Neural progenitor cell (in vitro differentiated cells): Measurements from ENCODE around the gene VPS33B. TPM values are rescaled to one million over a fixed set of nuclear protein-coding genes. Genes with fewer than 3 reads are reported as not detected.

Experiments used
- DNase-seq: peaks from one replicate; pipeline ENCODE4 v3.0.0-alpha.2; 2016; ENCODE audit warnings: low spot score
- H2AFZ ChIP-seq: fragments of 200-600 bp; sonication (generic); replicated peaks from 2 replicates; pipeline ENCODE4 v1.6.1; 2016; ENCODE audit warnings: antibody characterized with exemption
- H3F3A ChIP-seq: fragments of 200-600 bp; sonication (generic); 2 replicates; pipeline ENCODE4 v1.6.1; 2016; ENCODE audit warnings: antibody characterized with exemption, low read depth
- H3K27ac ChIP-seq: fragments of 200-600 bp; sonication (generic); 2 replicates; pipeline ENCODE4 v1.5.1; 2016; ENCODE audit warnings: mild to moderate bottlenecking
- H3K27me3 ChIP-seq: fragments of 200-600 bp; sonication (generic); 2 replicates; pipeline ENCODE4 v1.6.1; 2016; ENCODE audit warnings: mild to moderate bottlenecking, moderate library complexity
- H3K36me3 ChIP-seq: fragments of 200-600 bp; sonication (generic); 2 replicates; pipeline ENCODE4 v1.5.1; 2016
- H3K4me1 ChIP-seq: fragments of 200-600 bp; sonication (generic); 2 replicates; pipeline ENCODE4 v1.6.1; 2016; ENCODE audit warnings: mixed run types
- H3K4me2 ChIP-seq: fragments of 200-600 bp; sonication (generic); 2 replicates; pipeline ENCODE4 v1.6.1; 2016
- H3K4me3 ChIP-seq: fragments of 200-600 bp; sonication (generic); 2 replicates; pipeline ENCODE4 v1.5.1; 2016
- H3K79me2 ChIP-seq: fragments of 200-600 bp; sonication (generic); 2 replicates; pipeline ENCODE4 v1.6.1; 2016; ENCODE audit warnings: low read depth
- H3K9ac ChIP-seq: fragments of 200-600 bp; sonication (generic); 2 replicates; pipeline ENCODE4 v1.6.1; 2016
- H3K9me3 ChIP-seq: fragments of 200-600 bp; sonication (generic); 2 replicates; pipeline ENCODE4 v1.5.1; 2016; ENCODE audit warnings: low read depth
- H4K20me1 ChIP-seq: fragments of 200-600 bp; sonication (generic); 2 replicates; pipeline ENCODE4 v1.6.1; 2016; ENCODE audit warnings: low read depth
- H3K27ac Mint-ChIP-seq: 3 replicates; pipeline ENCODE4 v1.8.0; 2021; ENCODE audit warnings: mixed read lengths
- H3K27me3 Mint-ChIP-seq: 2 replicates; pipeline ENCODE4 v1.8.0; 2022; ENCODE audit warnings: low read depth, mild to moderate bottlenecking, inconsistent platforms, moderate library complexity, mixed read lengths; ENCODE audit not compliant: insufficient read depth
- H3K36me3 Mint-ChIP-seq: 3 replicates; pipeline ENCODE4 v1.8.0; 2021; ENCODE audit warnings: mixed read lengths
- H3K4me1 Mint-ChIP-seq: 3 replicates; pipeline ENCODE4 v1.8.0; 2021; ENCODE audit warnings: mixed read lengths
- H3K4me3 Mint-ChIP-seq: 3 replicates; pipeline ENCODE4 v1.8.0; 2021; ENCODE audit warnings: mild to moderate bottlenecking, moderate library complexity, mixed read lengths
- H3K9me3 Mint-ChIP-seq: 3 replicates; pipeline ENCODE4 v1.8.0; 2020; ENCODE audit warnings: mixed read lengths
- EZH2 ChIP-seq: fragments of 200-600 bp; sonication (generic); IDR thresholded peaks from 2 replicates; pipeline ENCODE4 v1.6.1; 2017; ENCODE audit warnings: antibody characterized with exemption, mild to moderate bottlenecking, moderate library complexity
- EZH2phosphoT487 ChIP-seq: fragments of 200-600 bp; sonication (generic); IDR thresholded peaks from 2 replicates; pipeline ENCODE4 v1.6.1; 2017; ENCODE audit warnings: antibody characterized with exemption
- total RNA-seq: library from RNA; depleted of rRNA; stranded (reverse); fragments of >200 nt; gene quantifications from 2 replicates; pipeline ENCODE4 v1.2.3, GENCODE V29; 2015; ENCODE audit warnings: low replicate concordance
- TF ChIP-seq, protein P1 (sequence below): fragments of 200-600 bp; sonication (generic); IDR thresholded peaks from 2 replicates; pipeline ENCODE4 v1.5.1; 2017; ENCODE audit warnings: antibody characterized with exemption, mild to moderate bottlenecking

VPS33B gene
- total RNA-seq, 1 donor from 2014 or later: 13.9 TPM

DNA sequence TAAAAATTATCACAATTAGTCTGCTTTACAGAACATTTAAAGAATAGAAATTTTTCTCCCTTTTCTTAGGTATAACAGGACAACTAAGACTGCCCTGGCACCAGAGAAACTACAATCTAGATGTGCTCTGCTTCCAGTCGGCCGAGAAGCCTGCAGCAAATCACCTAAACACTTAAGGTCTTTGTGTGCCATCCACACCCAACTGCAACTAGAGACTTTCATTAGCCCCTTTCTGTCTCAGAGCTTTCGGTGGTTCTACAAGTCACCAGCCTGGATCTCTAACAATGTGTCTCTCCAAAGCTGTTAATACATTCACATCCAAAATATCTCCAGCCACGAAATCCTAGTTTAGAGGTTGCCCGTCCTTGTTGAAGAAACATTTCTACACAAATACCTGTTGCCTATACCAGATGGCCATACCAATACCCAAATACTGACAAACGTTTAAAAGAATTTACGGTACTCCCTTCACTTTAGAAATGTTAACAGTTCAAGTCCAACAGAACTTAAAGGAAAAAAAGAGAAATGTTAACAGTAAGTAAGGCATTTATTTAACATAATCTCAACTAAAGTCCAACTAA, 34.7 kb downstream of the VPS33B start:
- Mint-ChIP-seq H3K4me3 (no peak overlapping the region), H3K27ac (no peak overlapping the region), H3K36me3 (peaks cover 18% of the 10 kb centered on the region), H3K9me3 (no peaks in the 10 kb centered on the region), H3K4me1 (peaks cover 24% of the 10 kb centered on the region), H3K27me3 (peaks cover 7% of the 10 kb centered on the region)
- Histone ChIP-seq H3K4me1 (peaks cover 25% of the 10 kb centered on the region), H3F3A (peaks cover 16% of the 10 kb centered on the region), H3K9me3 (no peaks in the 10 kb centered on the region), H3K79me2 (peaks cover 92% of the 10 kb centered on the region), H3K4me2 (no peak overlapping the region), H2AFZ (no peak overlapping the region), H3K9ac (no peak overlapping the region), H3K27me3 (no peaks in the 10 kb centered on the region), H4K20me1 (peaks cover 89% of the 10 kb centered on the region), H3K27ac (no peak overlapping the region), H3K36me3 (peaks cover 5% of the 10 kb centered on the region), H3K4me3 (no peak overlapping the region)
- DNase-seq: no peak
- TF ChIP-seq EZH2phosphoT487 (no peak), EZH2 (no peak)
- TF ChIP-seq, protein P1, sequence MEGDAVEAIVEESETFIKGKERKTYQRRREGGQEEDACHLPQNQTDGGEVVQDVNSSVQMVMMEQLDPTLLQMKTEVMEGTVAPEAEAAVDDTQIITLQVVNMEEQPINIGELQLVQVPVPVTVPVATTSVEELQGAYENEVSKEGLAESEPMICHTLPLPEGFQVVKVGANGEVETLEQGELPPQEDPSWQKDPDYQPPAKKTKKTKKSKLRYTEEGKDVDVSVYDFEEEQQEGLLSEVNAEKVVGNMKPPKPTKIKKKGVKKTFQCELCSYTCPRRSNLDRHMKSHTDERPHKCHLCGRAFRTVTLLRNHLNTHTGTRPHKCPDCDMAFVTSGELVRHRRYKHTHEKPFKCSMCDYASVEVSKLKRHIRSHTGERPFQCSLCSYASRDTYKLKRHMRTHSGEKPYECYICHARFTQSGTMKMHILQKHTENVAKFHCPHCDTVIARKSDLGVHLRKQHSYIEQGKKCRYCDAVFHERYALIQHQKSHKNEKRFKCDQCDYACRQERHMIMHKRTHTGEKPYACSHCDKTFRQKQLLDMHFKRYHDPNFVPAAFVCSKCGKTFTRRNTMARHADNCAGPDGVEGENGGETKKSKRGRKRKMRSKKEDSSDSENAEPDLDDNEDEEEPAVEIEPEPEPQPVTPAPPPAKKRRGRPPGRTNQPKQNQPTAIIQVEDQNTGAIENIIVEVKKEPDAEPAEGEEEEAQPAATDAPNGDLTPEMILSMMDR: no peak

DNA sequence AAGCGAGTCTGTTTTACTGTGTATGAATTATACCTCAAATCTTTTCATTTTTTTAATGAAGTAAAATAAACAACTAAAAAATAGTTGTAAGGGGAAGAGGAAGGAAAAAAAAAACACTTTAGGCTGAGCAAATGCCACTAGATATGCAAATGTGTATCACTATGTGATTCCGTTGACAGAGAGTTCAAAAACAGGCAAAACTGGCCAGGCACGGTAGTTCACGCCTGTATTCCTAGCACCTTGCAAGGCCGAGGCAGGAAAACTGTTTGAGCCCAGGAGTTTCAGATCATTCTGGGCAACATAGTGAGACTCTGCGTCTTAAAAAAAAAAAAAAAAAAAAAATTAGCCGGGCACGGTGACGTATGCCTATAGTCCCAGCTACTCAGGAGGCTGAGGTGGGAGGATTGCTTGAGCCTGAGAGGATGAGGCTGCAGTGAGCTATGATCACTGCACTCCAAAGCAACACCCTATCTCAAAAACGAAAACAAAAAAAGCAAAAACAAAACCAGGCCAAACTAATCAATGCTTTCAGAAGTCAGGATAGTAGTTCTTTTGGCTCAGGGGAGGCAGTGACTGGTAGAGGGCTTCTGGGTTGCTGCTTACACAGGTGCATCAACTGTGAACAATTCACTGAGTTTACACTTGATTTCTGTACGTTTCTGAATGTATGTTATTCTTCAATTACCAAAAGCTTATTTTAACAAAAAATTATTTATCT, 35.4 kb downstream of the VPS33B start:
- peaks cover 20% of the 10 kb centered on the region for H3K36me3 Mint-ChIP-seq
- peaks cover 11% of the 10 kb centered on the region for H3F3A ChIP-seq
- no peak overlapping the region for H3K27ac Mint-ChIP-seq
- H3K27me3 ChIP-seq: no peaks in the 10 kb centered on the region
- no peak overlapping the region for H3K9ac ChIP-seq
- H3K36me3 ChIP-seq: peaks cover 5% of the 10 kb centered on the region
- no peak overlapping the region for H2AFZ ChIP-seq
- peaks cover 18% of the 10 kb centered on the region for H3K4me1 ChIP-seq
- peaks cover 82% of the 10 kb centered on the region for H4K20me1 ChIP-seq
- H3K79me2 ChIP-seq: peaks cover 85% of the 10 kb centered on the region
- H3K9me3 ChIP-seq: no peaks in the 10 kb centered on the region
- TF ChIP-seq EZH2 (no peak), EZH2phosphoT487 (no peak)
- TF ChIP-seq, protein P1: no peak
- H3K27ac ChIP-seq: no peak overlapping the region
- H3K4me1 Mint-ChIP-seq: peaks cover 19% of the 10 kb centered on the region
- H3K27me3 Mint-ChIP-seq: peaks cover 7% of the 10 kb centered on the region
- no peak for DNase-seq
- H3K9me3 Mint-ChIP-seq: no peaks in the 10 kb centered on the region
- peak overlapping the region; percentile 33 for H3K4me3 Mint-ChIP-seq
- H3K4me2 ChIP-seq: no peak overlapping the region
- H3K4me3 ChIP-seq: no peak overlapping the region

DNA sequence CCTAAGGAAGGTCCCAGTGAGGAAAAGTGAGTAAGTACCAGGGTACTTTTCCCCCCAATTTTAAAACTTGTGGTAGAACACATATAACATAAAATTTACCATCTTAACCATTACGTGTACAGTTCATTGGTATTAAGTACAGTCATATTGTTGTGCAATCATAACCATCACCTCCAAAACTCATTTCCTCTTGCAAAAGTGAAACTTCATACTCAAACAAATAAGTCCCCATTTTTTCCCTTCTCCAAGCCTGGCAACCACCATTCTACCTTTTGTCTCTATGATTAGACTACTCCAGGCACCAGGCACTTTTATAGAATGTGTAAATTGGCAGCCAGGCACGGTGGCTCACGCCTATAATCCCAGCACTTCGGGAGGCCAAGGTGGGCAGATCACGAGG, 40.3 kb downstream of the VPS33B start:
- Histone ChIP-seq H3K27ac (no peak overlapping the region), H2AFZ (no peak overlapping the region), H3K4me2 (no peak overlapping the region), H3K4me1 (no peaks in the 10 kb centered on the region), H4K20me1 (peaks cover 34% of the 10 kb centered on the region), H3K36me3 (peaks cover 11% of the 10 kb centered on the region), H3K4me3 (no peak overlapping the region), H3K27me3 (no peaks in the 10 kb centered on the region), H3K79me2 (peaks cover 37% of the 10 kb centered on the region), H3F3A (peaks cover 7% of the 10 kb centered on the region), H3K9ac (no peak overlapping the region), H3K9me3 (no peaks in the 10 kb centered on the region)
- peaks cover 42% of the 10 kb centered on the region for H3K36me3 Mint-ChIP-seq
- no peak for DNase-seq
- no peak for TF ChIP-seq EZH2
- TF ChIP-seq, protein P1: no peak
- TF ChIP-seq EZH2phosphoT487: no peak
- H3K4me3 Mint-ChIP-seq: no peak overlapping the region
- H3K27ac Mint-ChIP-seq: no peak overlapping the region
- H3K9me3 Mint-ChIP-seq: no peaks in the 10 kb centered on the region
- no peaks in the 10 kb centered on the region for H3K4me1 Mint-ChIP-seq
- peaks cover 6% of the 10 kb centered on the region for H3K27me3 Mint-ChIP-seq
